Spinal cord (tissue), 10 donors: ENCODE measurements around the gene SMIM36. TPM values are rescaled to one million over a fixed set of nuclear protein-coding genes. Genes with fewer than 3 reads are reported as not detected.
"Not testable (repeated sequence)": the region's sequence is repeated elsewhere in the genome, so short reads cannot be mapped to it uniquely, and the experiment has no call there.

Experiments used
- DNase-seq, 6 donors: peaks; one replicate each; pipeline versions ENCODE4 v3.0.0 to v3.0.0-alpha.2; 2013 to 2015; ENCODE audit warnings: low spot score in 6 of 6, low read depth in 4 of 6
- H3K27ac ChIP-seq: one replicate; pipeline ENCODE4 v1.5.1; 2013; ENCODE audit warnings: low read depth, low read length, control low read depth
- H3K27me3 ChIP-seq: one replicate; pipeline ENCODE4 v1.6.1; 2013; ENCODE audit warnings: low read length; ENCODE audit not compliant: control insufficient read depth, insufficient read depth
- H3K36me3 ChIP-seq: one replicate; pipeline ENCODE4 v1.6.1; 2013; ENCODE audit warnings: low read length; ENCODE audit not compliant: control insufficient read depth, insufficient read depth
- H3K4me1 ChIP-seq: one replicate; pipeline ENCODE4 v1.6.1; 2013; ENCODE audit warnings: low read length; ENCODE audit not compliant: control insufficient read depth, insufficient read depth
- H3K4me3 ChIP-seq: one replicate; pipeline ENCODE4 v1.5.1; 2013; ENCODE audit warnings: low read depth, low read length, control low read depth
- H3K9me3 ChIP-seq: one replicate; pipeline ENCODE4 v1.6.1; 2013; ENCODE audit warnings: low read length; ENCODE audit not compliant: control insufficient read depth, insufficient read depth
- WGBS: methylation state at CpG from one replicate; pipeline ENCODE4 v1.1.5; 2013; ENCODE audit warnings: missing lambda C conversion rate; ENCODE audit not compliant: insufficient coverage; 5-methylcytosine and 5-hydroxymethylcytosine counted together
- polyA plus RNA-seq, 2 donors: library from polyadenylated mRNA; unstranded; fragments of 120-200 nt; gene quantifications; one replicate each; pipeline ENCODE4 v1.2.1, GENCODE V29; 2013; ENCODE audit not compliant: insufficient read length in 2 of 2
- total RNA-seq, 2 donors: library from RNA; depleted of rRNA in 1 of 2; stranded (reverse); fragments of 120-200 nt in 1 of 2; fragments of >200 nt in 1 of 2; gene quantifications; one replicate each; pipeline versions ENCODE4 v1.2.3 to v1.2.4, GENCODE V29; 2013 to 2014
- donor health status: healthy.

Gene SMIM36
- total and polyA plus RNA-seq, 4 donors: 0.18 TPM; not detected in 3

GRCh38 chr17:55437159-55437605 is 74.1 kb downstream of the SMIM36 start:
- 35% methylated on average over 4 of the region's 5 CpGs for WGBS
- Histone ChIP-seq H3K36me3 (no peaks in the 10 kb centered on the region), H3K27me3 (no peaks in the 10 kb centered on the region), H3K4me3 (no peak overlapping the region), H3K9me3 (no peaks in the 10 kb centered on the region), H3K27ac (peak overlapping the region; percentile 13), H3K4me1 (no peaks in the 10 kb centered on the region)
- peak in 2 of 6 donors; percentile 23 to 58 for DNase-seq

GRCh38 chr17:55436224-55437158 is 74.8 kb downstream of the SMIM36 start:
- no peaks in the 10 kb centered on the region for H3K4me1 ChIP-seq
- no peaks in the 10 kb centered on the region for H3K27me3 ChIP-seq
- WGBS: no CpG with 5 or more reads among the region's 4 CpGs
- no peak for DNase-seq
- H3K27ac ChIP-seq: peak overlapping the region; percentile 13
- H3K36me3 ChIP-seq: no peaks in the 10 kb centered on the region
- no peak overlapping the region for H3K4me3 ChIP-seq
- H3K9me3 ChIP-seq: no peaks in the 10 kb centered on the region

GRCh38 chr17:55435408-55435807 is 75.8 kb downstream of the SMIM36 start:
- H3K36me3 ChIP-seq: no peaks in the 10 kb centered on the region
- H3K9me3 ChIP-seq: no peaks in the 10 kb centered on the region
- no peak overlapping the region for H3K27ac ChIP-seq
- H3K27me3 ChIP-seq: no peaks in the 10 kb centered on the region
- DNase-seq: no peak
- 87% methylated on average over 2 of the region's 4 CpGs for WGBS
- no peaks in the 10 kb centered on the region for H3K4me1 ChIP-seq
- no peak overlapping the region for H3K4me3 ChIP-seq

GRCh38 chr17:55434721-55435120 is 76.5 kb downstream of the SMIM36 start:
- no peak overlapping the region for H3K4me3 ChIP-seq
- H3K9me3 ChIP-seq: no peaks in the 10 kb centered on the region
- no peaks in the 10 kb centered on the region for H3K27me3 ChIP-seq
- WGBS: no CpG with 5 or more reads among the region's 1 CpG
- no peak for DNase-seq
- H3K27ac ChIP-seq: no peak overlapping the region
- no peaks in the 10 kb centered on the region for H3K4me1 ChIP-seq
- H3K36me3 ChIP-seq: no peaks in the 10 kb centered on the region

GRCh38 chr17:55433629-55434422 is 77.4 kb downstream of the SMIM36 start:
- Histone ChIP-seq H3K36me3 (no peaks in the 10 kb centered on the region), H3K4me1 (no peaks in the 10 kb centered on the region), H3K4me3 (no peak overlapping the region), H3K27me3 (no peaks in the 10 kb centered on the region), H3K9me3 (no peaks in the 10 kb centered on the region), H3K27ac (no peak overlapping the region)
- WGBS: 88% methylated on average over 4 of the region's 7 CpGs
- DNase-seq: peak in 1 of 6 donors; percentile 11

- Histone ChIP-seq H3K9me3 (no peaks in the 10 kb centered on the region), H3K27ac (no peak overlapping the region), H3K4me1 (no peaks in the 10 kb centered on the region), H3K4me3 (no peak overlapping the region), H3K27me3 (no peaks in the 10 kb centered on the region), H3K36me3 (no peaks in the 10 kb centered on the region)
- no peak for DNase-seq
- 50% methylated on average over 2 of the region's 7 CpGs for WGBS
Observed at GRCh38 chr17:55433029-55433628, 78.1 kb downstream of the SMIM36 start.

- no peaks in the 10 kb centered on the region for H3K4me1 ChIP-seq
- H3K36me3 ChIP-seq: no peaks in the 10 kb centered on the region
- WGBS: 81% methylated on average over 2 of the region's 4 CpGs
- no peaks in the 10 kb centered on the region for H3K27me3 ChIP-seq
- no peak for DNase-seq
- no peaks in the 10 kb centered on the region for H3K9me3 ChIP-seq
- no peak overlapping the region for H3K4me3 ChIP-seq
- H3K27ac ChIP-seq: no peak overlapping the region
Observed at GRCh38 chr17:55432358-55433028, 78.8 kb downstream of the SMIM36 start.

- no CpG with 5 or more reads among the region's 1 CpG for WGBS
- H3K4me3 ChIP-seq, H3K4me1 ChIP-seq, DNase-seq, H3K27ac ChIP-seq, H3K9me3 ChIP-seq, H3K36me3 ChIP-seq, H3K27me3 ChIP-seq: not testable (repeated sequence)
Observed at GRCh38 chr17:55431914-55432313, 79.3 kb downstream of the SMIM36 start.
